ENCODE results near the gene PMPCA.

GRCh38 chr9:136433849-136434579, 23.6 kb downstream of the PMPCA start:
- TF ChIP-seq GATA3 (IDR thresholded peaks at IDR 0.05; ENCODE audit: low read depth, low read length) = no peak
- TF ChIP-seq GATA2 (IDR thresholded peaks at IDR 0.05; ENCODE audit: low read depth, low read length) = no peak
